ENCODE data around the gene CDH23. TPM values are rescaled to one million over a fixed set of nuclear protein-coding genes. Genes with fewer than 3 reads are reported as not detected.

CDH23 gene
- total and polyA plus RNA-seq, 2 of the 8 experiments (the other 6 are each of a cell fraction or from before 2014, with no cell fraction given): 1.9 to 4.9 TPM

- TF ChIP-seq CTCF (IDR thresholded peaks at IDR 0.05; ENCODE audit: control extremely low read depth in 1 of 3, insufficient read depth in 1 of 3, low read depth in 1 of 3, low read length in 3 of 3) (peak in 1 of 3 experiments; percentile 37; a peak in 1 of 4 replicates), TEAD4 (IDR thresholded peaks at IDR 0.05; ENCODE audit: low read depth, low read length) (no peak), GTF2F1 (IDR thresholded peaks at IDR 0.05; ENCODE audit: borderline replicate concordance, low read depth, low read length) (no peak)
Observed at GRCh38 chr10:71621231-71622153, 224.8 kb downstream of the CDH23 start (continued).
